Stimulated activated CD4-positive, alpha-beta T cell treated with anti-CD3 and anti-CD28 coated beads, TNF-alpha, amount 100 ng/mL, for 24 hours (primary cell): ENCODE data around the gene RIPOR3.
"Not testable (repeated sequence)": the region's sequence is repeated elsewhere in the genome, so short reads cannot be mapped to it uniquely, and the experiment has no call there.

Source experiments
- DNase-seq, 3 experiments: peaks; one replicate each; pipeline ENCODE4 v3.0.0-alpha.2; 2020; ENCODE audit warnings: low read depth in 3 of 3

RIPOR3 gene

GRCh38 chr20:50607436-50607835, 83.9 kb downstream of the RIPOR3 start:
- no peak for DNase-seq

- DNase-seq: no peak
These were observed 86.2 kb downstream of the RIPOR3 start for GRCh38 chr20:50605136-50605535.

- no peak for DNase-seq
These were observed 86.9 kb downstream of the RIPOR3 start for GRCh38 chr20:50604451-50604850.

GRCh38 chr20:50602432-50603088, 88.8 kb downstream of the RIPOR3 start:
- no peak for DNase-seq

GRCh38 chr20:50601511-50602431, 89.6 kb downstream of the RIPOR3 start:
- no peak for DNase-seq

GRCh38 chr20:50600281-50600895, 91.0 kb downstream of the RIPOR3 start:
- no peak for DNase-seq

- DNase-seq: not testable (repeated sequence)
These were observed 92.6 kb downstream of the RIPOR3 start for GRCh38 chr20:50598768-50599167.

- no peak for DNase-seq
These were observed 93.3 kb downstream of the RIPOR3 start for GRCh38 chr20:50598074-50598473.

- no peak for DNase-seq
These were observed 93.9 kb downstream of the RIPOR3 start for GRCh38 chr20:50597406-50597969.

- DNase-seq: no peak
These were observed 94.7 kb downstream of the RIPOR3 start for GRCh38 chr20:50596694-50597021.

- DNase-seq: no peak
These were observed 95.2 kb downstream of the RIPOR3 start for GRCh38 chr20:50595988-50596693.

- DNase-seq: no peak
These were observed 95.9 kb downstream of the RIPOR3 start for GRCh38 chr20:50595433-50595895.

GRCh38 chr20:50594591-50595432, 96.5 kb downstream of the RIPOR3 start:
- DNase-seq: no peak

- DNase-seq: no peak
These were observed 97.1 kb downstream of the RIPOR3 start for GRCh38 chr20:50594231-50594590.

GRCh38 chr20:50593005-50593335, 98.4 kb downstream of the RIPOR3 start:
- no peak for DNase-seq

GRCh38 chr20:50592282-50593004, 98.9 kb downstream of the RIPOR3 start:
- no peak for DNase-seq

- no peak for DNase-seq
These were observed 100.0 kb downstream of the RIPOR3 start for GRCh38 chr20:50591233-50591852.

- DNase-seq: no peak
These were observed 101.0 kb downstream of the RIPOR3 start for GRCh38 chr20:50590348-50590664.

- no peak for DNase-seq
These were observed 101.6 kb downstream of the RIPOR3 start for GRCh38 chr20:50589548-50590347.
